ENCODE data around the gene WNT2B.

The WNT2B gene

GRCh38 chr1:112505400-112505785, 3.4 kb upstream of the WNT2B start:
- DNase-seq, result no peak

- no peak for DNase-seq
Measured at GRCh38 chr1:112505878-112506277, 2.9 kb upstream of the WNT2B start.

- no peak for DNase-seq
Measured at GRCh38 chr1:112506306-112506705, 2.5 kb upstream of the WNT2B start.

GRCh38 chr1:112506731-112507130, 2.0 kb upstream of the WNT2B start:
- DNase-seq, result no peak

DNA sequence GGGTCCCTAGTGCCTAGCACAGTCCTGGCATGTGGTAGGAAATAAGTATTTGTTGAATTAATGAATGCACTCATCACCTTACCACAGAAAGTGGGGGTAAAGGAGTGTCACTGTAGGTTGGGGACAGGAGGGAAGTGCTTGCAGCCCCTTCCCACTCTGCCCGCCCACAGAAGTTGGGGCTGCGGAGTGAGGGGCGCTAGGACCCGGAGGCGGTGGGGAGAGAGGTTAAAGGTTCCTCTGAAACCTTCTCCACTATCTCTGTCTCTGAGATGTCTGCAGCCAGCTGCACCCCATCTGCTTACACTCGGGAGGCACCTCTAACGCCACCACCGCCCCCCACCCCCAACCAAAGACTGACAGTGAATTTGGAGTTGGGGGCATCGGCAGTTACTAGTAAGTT, 1.4 kb upstream of the WNT2B start:
- DNase-seq, result no peak

- DNase-seq, result no peak
Measured at GRCh38 chr1:112507921-112508277, 866 bp upstream of the WNT2B start.

DNA sequence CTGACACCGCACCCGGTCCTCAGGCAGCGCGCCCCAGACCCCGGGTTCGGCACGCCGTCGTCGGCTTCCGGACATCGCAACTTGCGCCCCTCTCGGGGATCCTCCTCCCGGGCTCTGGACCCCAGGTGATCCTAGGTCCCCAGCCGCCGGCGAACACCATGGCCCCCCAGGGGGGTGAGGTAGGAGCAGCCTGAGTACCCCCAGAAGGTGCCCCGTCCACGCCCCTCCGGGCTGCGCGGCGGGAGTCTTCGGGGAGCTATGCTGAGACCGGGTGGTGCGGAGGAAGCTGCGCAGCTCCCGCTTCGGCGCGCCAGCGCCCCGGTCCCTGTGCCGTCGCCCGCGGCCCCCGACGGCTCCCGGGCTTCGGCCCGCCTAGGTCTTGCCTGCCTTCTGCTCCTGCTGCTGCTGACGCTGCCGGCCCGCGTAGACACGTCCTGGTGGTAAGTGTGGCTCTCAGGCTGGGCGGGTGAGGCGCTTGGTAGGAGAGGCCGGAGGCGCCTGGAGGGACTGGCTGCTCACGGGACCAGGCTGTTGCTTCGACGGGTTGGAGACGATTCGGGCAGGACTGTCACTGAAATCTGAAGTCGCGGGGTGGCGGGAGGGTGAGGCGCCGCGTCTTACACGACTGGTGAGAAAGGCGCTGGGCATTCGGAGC, 367 bp downstream of the WNT2B start:
- no peak for DNase-seq

DNA sequence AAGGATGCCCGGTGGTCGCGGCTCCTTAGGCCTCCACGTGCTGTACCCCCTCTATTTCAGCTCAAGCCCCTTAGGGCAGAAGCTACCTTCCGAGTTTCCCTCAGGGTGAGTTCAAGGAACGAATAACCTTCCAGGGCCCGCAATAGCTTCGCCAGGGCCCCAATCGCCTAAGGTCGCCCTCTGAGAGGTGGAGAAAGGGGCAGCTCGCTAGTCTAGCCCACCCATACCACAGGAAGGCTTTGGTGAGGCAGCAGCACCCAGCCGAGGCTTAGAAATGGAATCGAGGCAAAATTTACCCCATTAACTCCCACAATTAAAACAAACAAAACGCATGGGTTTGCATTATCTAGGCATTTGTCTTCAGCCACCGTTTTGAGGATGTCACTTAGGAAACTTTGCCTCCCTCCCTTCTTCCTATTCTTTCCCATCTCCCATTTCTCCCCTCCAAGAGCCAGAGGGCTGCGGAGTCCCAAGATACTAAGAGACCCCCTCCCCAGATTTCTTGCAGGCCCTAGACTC, 954 bp downstream of the WNT2B start:
- no peak for DNase-seq

DNA sequence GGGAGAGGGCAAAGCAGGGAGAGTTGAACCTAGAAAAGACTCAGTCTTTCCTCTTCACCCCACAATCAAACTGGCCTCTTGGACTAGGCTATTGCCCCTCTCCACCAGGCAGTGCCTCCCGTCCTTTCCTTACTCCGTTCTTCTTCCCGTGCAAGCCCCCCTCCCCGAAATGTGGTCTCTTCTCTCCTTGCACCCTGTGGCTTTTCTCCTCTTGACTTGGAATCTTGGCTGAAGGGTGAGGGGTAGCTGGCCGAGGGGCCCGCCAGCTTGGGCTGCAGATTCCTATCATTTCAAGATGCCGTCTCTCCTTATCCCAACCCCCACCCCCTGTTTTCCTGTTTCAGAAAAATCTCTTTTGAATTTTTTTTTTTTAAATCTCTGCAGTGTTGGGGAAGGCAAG, 1.6 kb downstream of the WNT2B start:
- no peak for DNase-seq

- no peak for DNase-seq
Measured at GRCh38 chr1:112511897-112512296, 3.1 kb downstream of the WNT2B start.

DNA sequence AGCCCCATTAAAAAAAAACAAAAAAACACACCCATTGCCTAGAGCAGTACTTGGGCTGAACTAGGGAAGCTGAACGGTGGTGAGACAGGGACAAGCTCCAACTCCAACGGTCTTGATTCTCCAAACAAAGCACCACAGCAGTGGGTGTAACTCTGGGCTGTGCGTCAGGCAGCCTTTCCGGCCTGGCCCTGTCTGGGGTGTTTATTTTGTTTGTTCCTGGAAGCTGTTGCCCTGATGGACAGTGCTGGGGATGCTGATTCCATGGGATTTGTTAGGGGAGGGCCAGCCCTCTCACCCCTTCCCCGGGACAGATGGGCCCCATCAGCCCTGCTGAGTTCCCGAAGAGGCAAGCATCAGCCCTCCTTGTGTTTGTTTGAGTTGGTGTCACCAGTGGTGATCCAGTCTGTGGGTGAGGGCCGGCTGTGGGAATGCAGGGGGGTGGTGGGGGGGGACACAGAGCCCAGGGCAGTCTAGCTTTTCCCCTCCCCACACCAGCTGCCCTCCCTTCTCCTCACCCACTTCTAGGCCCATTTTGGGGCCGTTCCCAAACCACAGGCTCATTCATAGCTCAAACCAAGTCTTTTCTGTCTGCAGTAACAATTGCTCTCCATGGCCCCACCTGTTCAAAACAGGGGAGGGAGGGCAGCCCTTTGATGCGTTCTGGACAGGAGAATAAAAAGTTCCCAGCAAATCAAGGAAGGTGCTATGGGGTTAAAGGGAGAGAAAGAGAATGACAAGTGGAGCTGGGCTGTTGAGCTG, 4.5 kb downstream of the WNT2B start:
- no peak for DNase-seq

DNA sequence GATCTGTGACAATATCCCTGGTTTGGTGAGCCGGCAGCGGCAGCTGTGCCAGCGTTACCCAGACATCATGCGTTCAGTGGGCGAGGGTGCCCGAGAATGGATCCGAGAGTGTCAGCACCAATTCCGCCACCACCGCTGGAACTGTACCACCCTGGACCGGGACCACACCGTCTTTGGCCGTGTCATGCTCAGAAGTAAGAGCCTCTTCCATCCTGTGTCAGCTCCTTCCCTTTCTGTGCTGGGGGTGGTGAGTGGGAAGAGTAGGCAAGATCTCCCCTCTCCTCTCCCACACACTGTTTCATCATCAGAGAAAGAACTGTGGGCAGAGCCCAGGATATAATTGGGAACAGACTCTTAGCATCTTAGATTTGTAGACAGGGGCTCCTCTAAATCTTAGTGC, 6.1 kb downstream of the WNT2B start:
- DNase-seq, result no peak

DNA sequence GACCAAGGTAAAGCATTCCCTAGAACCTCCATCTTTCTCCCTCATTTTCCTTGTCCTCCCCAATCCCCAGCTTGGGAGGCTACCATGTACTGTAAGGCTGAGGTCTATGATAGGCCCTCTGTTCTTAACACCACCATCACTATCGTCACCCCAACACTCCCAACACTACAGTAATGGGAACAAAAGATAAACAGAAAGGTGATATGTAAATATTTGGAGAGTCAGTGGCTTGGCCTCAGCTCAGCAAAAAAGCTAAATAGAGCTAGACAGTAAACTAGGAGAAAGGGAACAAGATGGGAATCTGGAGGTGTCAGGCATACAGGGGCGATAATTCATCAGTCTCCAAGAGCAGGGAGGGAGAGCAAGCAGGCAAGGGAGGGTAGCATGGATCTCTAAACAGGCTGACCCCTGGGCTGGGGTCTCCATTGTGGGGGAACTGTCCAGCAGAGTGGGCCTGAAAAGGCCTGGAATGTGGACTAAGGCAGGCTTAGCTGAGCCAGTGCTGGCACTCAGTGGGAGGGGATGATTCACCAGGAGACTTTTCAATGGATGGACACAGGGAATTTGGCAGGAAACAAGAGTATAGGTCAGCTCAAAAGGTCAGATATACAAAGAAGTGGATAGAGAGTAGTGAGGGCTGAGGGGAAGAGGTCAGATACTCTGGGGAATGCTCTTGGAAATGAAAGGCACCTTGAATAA, 6.7 kb downstream of the WNT2B start:
- DNase-seq, result no peak

- DNase-seq, result no peak
Measured at GRCh38 chr1:112516141-112516540, 7.4 kb downstream of the WNT2B start.

DNA sequence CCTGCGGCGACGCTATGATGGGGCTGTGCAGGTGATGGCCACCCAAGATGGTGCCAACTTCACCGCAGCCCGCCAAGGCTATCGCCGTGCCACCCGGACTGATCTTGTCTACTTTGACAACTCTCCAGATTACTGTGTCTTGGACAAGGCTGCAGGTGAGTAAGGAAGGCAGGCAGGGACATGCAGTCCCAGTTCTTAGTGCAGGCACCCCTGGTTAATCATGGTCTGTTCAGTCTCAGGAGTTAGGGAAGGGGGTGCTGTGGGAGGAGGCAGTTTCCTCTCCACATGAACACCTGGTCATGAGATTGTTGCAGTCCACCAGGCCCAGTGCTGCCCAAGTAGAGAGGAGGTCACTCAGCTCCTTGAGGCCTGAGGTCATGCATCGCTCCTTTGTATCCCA, 8.5 kb downstream of the WNT2B start:
- DNase-seq, result no peak

DNA sequence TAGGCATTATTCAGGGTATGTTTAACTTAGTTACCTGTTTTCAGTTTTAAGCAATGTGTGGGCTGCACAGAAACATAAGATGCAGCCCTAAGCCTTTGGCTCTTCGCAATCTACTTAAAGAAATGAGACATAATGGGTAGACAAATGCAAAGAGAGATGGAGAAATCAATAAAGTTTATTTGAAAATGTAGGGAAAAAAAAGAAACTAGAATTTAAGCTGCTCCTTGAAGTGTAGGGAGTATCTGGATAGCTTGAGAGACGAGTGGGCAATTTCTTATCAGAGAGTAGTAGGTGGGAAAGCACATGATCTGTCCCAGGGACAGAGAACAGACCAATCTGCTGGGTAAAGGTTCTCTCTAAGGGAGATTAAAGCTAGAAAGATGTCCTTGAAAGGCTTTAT, 8.9 kb downstream of the WNT2B start:
- no peak for DNase-seq

GRCh38 chr1:112518186-112518585, 9.4 kb downstream of the WNT2B start:
- no peak for DNase-seq

GRCh38 chr1:112520166-112520565, 11.4 kb downstream of the WNT2B start:
- DNase-seq, result peak; percentile 25

DNA sequence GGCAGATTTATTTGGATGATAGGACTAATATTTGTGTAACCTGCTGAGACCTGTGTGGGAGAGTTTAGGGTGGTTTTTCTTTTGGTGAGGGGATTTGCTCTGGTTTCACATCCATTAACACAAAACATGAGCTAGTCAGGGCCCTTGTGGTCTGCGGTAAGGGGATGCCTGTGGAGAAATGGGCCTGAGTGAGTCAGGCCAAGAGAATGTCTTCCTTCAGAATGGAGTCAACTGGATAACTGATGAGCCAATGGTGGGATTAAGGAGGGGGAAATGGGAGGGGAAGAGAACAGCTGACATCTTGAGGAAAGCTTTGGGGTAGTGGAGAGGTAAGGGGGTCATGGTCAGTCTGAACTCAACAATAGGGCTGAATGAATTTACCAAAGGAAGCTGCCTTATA, 13.9 kb downstream of the WNT2B start:
- DNase-seq, result no peak

DNA sequence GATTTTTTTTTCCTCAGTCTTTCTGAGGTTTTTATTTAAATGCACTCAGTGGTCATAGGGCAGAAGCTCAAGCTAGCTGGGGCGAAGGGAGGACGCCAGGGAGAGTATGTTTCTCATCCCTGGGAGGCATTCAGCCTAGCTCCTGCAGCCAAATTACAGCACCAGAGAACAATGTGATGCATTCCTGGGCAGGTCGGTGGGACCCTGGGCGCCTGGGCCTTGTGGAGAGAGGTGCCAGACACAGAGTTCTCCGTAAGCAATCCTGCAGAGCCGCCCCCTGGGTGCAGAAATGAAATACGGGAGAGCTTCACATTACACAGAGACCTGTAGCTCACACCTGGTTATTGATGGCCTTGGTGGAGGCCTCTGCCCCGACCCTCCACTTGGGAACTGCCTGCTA, 15.5 kb downstream of the WNT2B start:
- no peak for DNase-seq

GRCh38 chr1:112524986-112525385, 16.2 kb downstream of the WNT2B start:
- DNase-seq, result no peak

GRCh38 chr1:112527266-112528010, 18.7 kb downstream of the WNT2B start:
- DNase-seq, result no peak

DNA sequence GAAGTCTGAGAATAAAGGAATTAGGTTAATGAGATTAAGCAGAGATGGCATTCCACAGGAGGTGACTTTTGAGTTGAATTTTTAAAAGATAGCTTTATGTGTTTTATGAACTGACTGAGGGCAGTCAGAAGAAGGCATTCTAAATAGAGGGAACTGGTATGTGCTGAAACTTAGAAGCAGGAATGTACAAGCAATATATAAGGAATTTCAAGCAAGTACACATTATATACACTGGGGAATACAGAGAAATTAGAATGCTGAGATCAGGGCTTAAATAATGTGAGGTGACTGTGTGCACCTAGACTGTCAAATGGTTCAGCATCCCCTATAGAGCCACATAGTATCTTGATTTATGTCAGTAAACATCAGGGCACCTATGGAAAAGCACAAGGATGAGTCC, 19.3 kb downstream of the WNT2B start:
- no peak for DNase-seq
